Measurements from ENCODE around the gene KCNJ10.

- TF ChIP-seq CTCF (IDR thresholded peaks at IDR 0.05; ENCODE audit: poor library complexity) (no peak), EZH2phosphoT487 (IDR thresholded peaks at IDR 0.05; ENCODE audit: low read depth, severe bottlenecking, unreplicated experiment) (no peak), EZH2 (IDR thresholded peaks at IDR 0.05; ENCODE audit: borderline replicate concordance) (no peak)
Observed at GRCh38 chr1:160058087-160058486, 11.9 kb downstream of the KCNJ10 start.
